GM12892 (cell line): Measurements from ENCODE around the gene TMEM247.
"Not testable (repeated sequence)": the region's sequence is repeated elsewhere in the genome, so short reads cannot be mapped to it uniquely, and the experiment has no call there.

Experiments used
- POLR2A ChIP-seq: IDR thresholded peaks from 2 replicates; pipeline ENCODE4 v1.6.1; 2011; ENCODE audit warnings: low read depth, low read length, control low read depth
- POLR2AphosphoS5 ChIP-seq: IDR thresholded peaks from 2 replicates; pipeline ENCODE4 v1.6.1; 2011; ENCODE audit warnings: low read depth, low read length, control low read depth

DNA sequence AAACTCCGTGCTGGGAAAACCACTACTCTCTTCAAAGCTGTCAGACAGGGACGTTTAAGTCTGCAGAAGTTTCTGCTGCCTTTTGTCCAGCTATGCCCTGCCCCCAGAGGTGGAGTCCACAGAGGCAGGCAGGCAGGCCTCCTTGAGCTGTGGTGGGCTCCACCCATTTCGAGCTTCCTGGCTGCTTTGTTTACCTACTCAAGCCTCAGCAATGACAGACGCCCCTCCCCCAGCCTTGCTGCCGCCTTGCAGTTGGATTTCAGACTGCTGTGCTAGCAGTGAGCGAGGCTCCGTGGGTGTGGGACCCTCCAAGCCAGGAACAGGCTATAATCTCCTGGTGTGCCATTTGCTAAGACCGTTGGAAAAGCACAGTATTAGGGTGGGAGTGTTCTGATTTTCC is 1.9 kb upstream of the TMEM247 start:
- TF ChIP-seq POLR2A, POLR2AphosphoS5: not testable (repeated sequence)
